PC-3 (cell line): ENCODE data around the gene TNPO2.
"Not testable (repeated sequence)": the region's sequence is repeated elsewhere in the genome, so short reads cannot be mapped to it uniquely, and the experiment has no call there.

ENCODE experiments used
- CTCF ChIP-seq: fragments of 300-600 bp; sonication (generic); conservative IDR thresholded peaks from 2 replicates; pipeline ENCODE4 v1.5.1; 2017; ENCODE audit warnings: antibody characterized with exemption, low read depth, mild to moderate bottlenecking, low read length
- EZH2phosphoT487 ChIP-seq: fragments of 300-600 bp; sonication (generic); IDR thresholded peaks from 2 replicates; pipeline ENCODE4 v1.6.1; 2018; ENCODE audit warnings: mild to moderate bottlenecking, antibody characterized with exemption, low read length, borderline replicate concordance

- TF ChIP-seq CTCF, EZH2phosphoT487: not testable (repeated sequence)
These were observed 45.7 kb downstream of the TNPO2 start for GRCh38 chr19:12678039-12678438.
